GM18520 (cell line): ENCODE measurements around the gene PIGM.

Experiments
- ATAC-seq: cut with Tn5 transposase; IDR thresholded peaks from one replicate; pipeline ENCODE4 v1.9.1; 2021; ENCODE audit not compliant: unreplicated experiment

The PIGM gene

GRCh38 chr1:160022330-160023310 is 9.2 kb downstream of the PIGM start:
- ATAC-seq: no peak

- ATAC-seq: no peak
Measured at GRCh38 chr1:160021376-160022074, 10.3 kb downstream of the PIGM start.

- no peak for ATAC-seq
Measured at GRCh38 chr1:160020196-160020595, 11.6 kb downstream of the PIGM start.

GRCh38 chr1:160018900-160019299 is 12.9 kb downstream of the PIGM start:
- ATAC-seq: no peak

- ATAC-seq: no peak
Measured at GRCh38 chr1:160018347-160018746, 13.4 kb downstream of the PIGM start.

- no peak for ATAC-seq
Measured at GRCh38 chr1:160017592-160017991, 14.2 kb downstream of the PIGM start.

GRCh38 chr1:160011781-160012180 is 20.0 kb downstream of the PIGM start:
- no peak for ATAC-seq

GRCh38 chr1:160009801-160010200 is 22.0 kb downstream of the PIGM start:
- ATAC-seq: no peak

GRCh38 chr1:160009081-160009480 is 22.7 kb downstream of the PIGM start:
- ATAC-seq: no peak

- ATAC-seq: no peak
Measured at GRCh38 chr1:160007577-160008200, 24.1 kb downstream of the PIGM start.

- no peak for ATAC-seq
Measured at GRCh38 chr1:160006312-160006940, 25.4 kb downstream of the PIGM start.

GRCh38 chr1:160005070-160005469 is 26.7 kb downstream of the PIGM start:
- ATAC-seq: no peak

GRCh38 chr1:160004425-160004824 is 27.4 kb downstream of the PIGM start:
- ATAC-seq: no peak

GRCh38 chr1:160004001-160004400 is 27.8 kb downstream of the PIGM start:
- no peak for ATAC-seq

GRCh38 chr1:160001440-160001839 is 30.4 kb downstream of the PIGM start:
- ATAC-seq: no peak

GRCh38 chr1:159999204-159999603 is 32.6 kb downstream of the PIGM start:
- no peak for ATAC-seq

GRCh38 chr1:159996653-159997052 is 35.1 kb downstream of the PIGM start:
- no peak for ATAC-seq

- ATAC-seq: no peak
Measured at GRCh38 chr1:159994896-159995295, 36.9 kb downstream of the PIGM start.

- ATAC-seq: no peak
Measured at GRCh38 chr1:159993911-159994310, 37.9 kb downstream of the PIGM start.

GRCh38 chr1:159992161-159992560 is 39.6 kb downstream of the PIGM start:
- no peak for ATAC-seq

GRCh38 chr1:159991513-159991912 is 40.3 kb downstream of the PIGM start:
- ATAC-seq: no peak
